ENCODE data around the gene TCTN3.

TCTN3 gene

DNA sequence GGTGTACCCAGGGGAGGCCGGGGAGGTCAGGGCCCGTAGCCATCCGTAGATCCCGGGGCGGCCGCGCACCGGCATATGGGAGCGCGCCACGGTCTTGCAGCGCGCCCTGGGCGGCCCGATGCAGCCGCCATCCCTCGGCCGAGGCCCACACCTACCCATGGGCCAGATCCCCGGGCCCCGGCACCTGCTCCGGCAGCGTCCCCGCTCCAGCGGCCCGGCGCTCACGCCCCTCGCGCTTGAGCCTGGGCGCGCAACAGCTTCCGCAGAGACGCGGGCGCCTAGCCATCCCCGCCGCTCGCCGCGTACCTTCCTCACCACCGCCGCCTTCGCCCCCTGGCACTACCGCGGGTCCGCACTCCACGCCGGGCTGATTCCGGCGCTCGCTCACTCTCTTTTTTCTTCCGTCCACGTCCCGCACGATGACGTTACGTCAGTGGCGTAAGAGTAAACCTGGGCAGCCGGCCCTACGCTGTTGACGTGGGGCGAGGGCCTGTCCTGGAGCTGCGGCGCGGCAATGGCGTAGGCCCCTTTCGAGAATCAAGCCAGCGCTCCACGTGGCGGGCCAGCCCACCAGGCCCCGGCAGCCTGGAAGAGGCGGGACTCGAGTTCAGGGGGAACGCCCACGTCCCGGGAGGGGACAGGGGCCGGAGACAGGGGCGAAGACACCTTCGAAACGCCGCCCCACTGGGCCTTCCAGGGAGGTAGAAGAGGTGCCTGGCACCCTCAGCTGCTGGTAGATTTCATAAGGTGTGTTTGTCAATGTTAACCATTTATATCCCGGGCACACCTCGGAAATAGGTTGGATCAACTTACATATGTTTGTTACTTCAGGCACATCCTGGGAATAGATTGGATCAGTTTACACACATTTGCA is 37.2 kb downstream of the TCTN3 start, which contains the start of gene ALDH18A1:
Gene ALDH18A1, minus strand, starts transcription at position 421 of the 874 bp plus-strand sequence. CDS start 3,334 bp downstream, outside the sequence.
- Histone ChIP-seq H3K4me2 (ENCODE audit: low read length, poor library complexity, severe bottlenecking) (peak within 1 kb of the TSS; percentile 60), H3K4me3 (ENCODE audit: insufficient read depth in 1 of 2, low read depth in 1 of 2, low read length in 2 of 2) (peak within 1 kb of the TSS; percentile 87 to 97), H2BK15ac (ENCODE audit: low read depth, poor library complexity, severe bottlenecking) (no peak within 1 kb of the TSS), H3K23ac (ENCODE audit: low read length in 2 of 2) (peak within 1 kb of the TSS in 1 of 2 experiments; percentile 79), H3K9me3 (ENCODE audit: control insufficient read depth, low read length) (no peaks in the 10 kb centered on the region), H2BK12ac (ENCODE audit: low read length in 2 of 2) (peak within 1 kb of the TSS in 1 of 2 experiments; percentile 75), H3K4me1 (ENCODE audit: control insufficient read depth, insufficient read depth, low read depth, low read length) (no peaks in the 10 kb centered on the region), H4K91ac (ENCODE audit: low read length) (peak within 1 kb of the TSS; percentile 52), H3K14ac (ENCODE audit: low read length in 2 of 2) (peak within 1 kb of the TSS in 1 of 2 experiments; percentile 96), H3K27ac (ENCODE audit: low read length, poor library complexity, severe bottlenecking) (peak within 1 kb of the TSS; percentile 5), H3K79me1 (replicated peaks; ENCODE audit: low read length, poor library complexity, severe bottlenecking) (peaks cover 6% of the 10 kb centered on the region), H3K4ac (ENCODE audit: low read depth in 1 of 2, low read length in 2 of 2) (peak within 1 kb of the TSS; percentile 24 to 67), H3K27me3 (ENCODE audit: control insufficient read depth in 1 of 2, insufficient read depth in 1 of 2, low read length in 2 of 2) (no peaks in the 10 kb centered on the region), H2AFZ (ENCODE audit: low read depth, low read length) (peak within 1 kb of the TSS; percentile 70), H3K36me3 (ENCODE audit: control insufficient read depth in 1 of 2, insufficient read depth in 2 of 2, low read depth in 1 of 2, low read length in 2 of 2) (peaks cover 10 to 17% of the 10 kb centered on the region in 2 experiments), H2BK5ac (ENCODE audit: low read depth, low read length, poor library complexity, severe bottlenecking) (peak within 1 kb of the TSS; percentile 93), H2AK5ac (ENCODE audit: low read length, severe bottlenecking) (peak within 1 kb of the TSS; percentile 86), H2BK120ac (ENCODE audit: low read depth, low read length) (no peak within 1 kb of the TSS), H3K9ac (ENCODE audit: low read length) (peak within 1 kb of the TSS; percentile 88), H4K8ac (ENCODE audit: low read length) (peak within 1 kb of the TSS; percentile 66), H3K18ac (ENCODE audit: low read depth in 1 of 2, low read length in 2 of 2) (peak within 1 kb of the TSS; percentile 23 to 89)
- WGBS: 1% methylated on average over 82 of the region's 83 CpGs
- peak; percentile 92 for DNase-seq

DNA sequence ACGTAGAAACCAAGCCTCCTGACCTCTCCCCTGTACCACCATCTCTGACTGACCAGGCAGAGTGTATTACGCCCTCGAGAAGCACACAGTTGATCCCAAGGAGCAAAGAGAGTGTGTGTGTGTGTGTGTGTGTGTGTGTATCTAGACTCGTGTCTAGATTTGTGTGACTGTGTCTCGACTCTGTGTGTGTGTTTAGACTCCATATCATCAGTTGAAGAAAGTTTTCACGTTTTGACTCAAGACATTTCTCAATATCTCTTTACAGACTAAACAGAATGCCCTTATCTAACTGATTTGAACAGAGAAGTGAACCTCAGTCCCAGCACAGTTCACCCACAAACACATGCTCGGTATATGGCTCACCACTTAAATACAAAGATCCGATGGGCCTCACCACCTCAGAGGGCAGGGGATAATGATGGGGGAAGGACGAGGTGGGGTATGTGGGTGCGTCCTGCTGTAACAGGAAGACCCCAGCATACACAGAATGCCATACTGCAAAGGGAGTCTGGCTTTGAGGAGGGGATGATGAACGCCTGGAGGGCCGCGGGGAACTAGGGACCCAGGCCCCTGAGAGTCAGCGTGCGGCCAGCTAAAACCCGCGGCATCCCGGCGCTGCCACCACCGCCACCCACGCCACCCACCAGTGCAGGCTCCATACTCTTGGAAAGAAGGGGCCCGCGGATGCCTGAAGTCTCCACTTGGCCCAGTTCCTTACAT is 38.0 kb downstream of the TCTN3 start:
- DNase-seq: peak; percentile 66
- peak overlapping the region; percentile 52 for H4K91ac ChIP-seq (ENCODE audit: low read length)
- H3K27me3 ChIP-seq (ENCODE audit: control insufficient read depth in 1 of 2, insufficient read depth in 1 of 2, low read length in 2 of 2): no peaks in the 10 kb centered on the region
- peak overlapping the region in 1 of 2 experiments; percentile 96 for H3K14ac ChIP-seq (ENCODE audit: low read length in 2 of 2)
- H2BK5ac ChIP-seq (ENCODE audit: low read depth, low read length, poor library complexity, severe bottlenecking): no peak overlapping the region
- H4K8ac ChIP-seq (ENCODE audit: low read length): peak overlapping the region; percentile 66
- peak overlapping the region in 1 of 2 experiments; percentile 75 for H2BK12ac ChIP-seq (ENCODE audit: low read length in 2 of 2)
- peaks cover 6% of the 10 kb centered on the region for H3K79me1 ChIP-seq (replicated peaks; ENCODE audit: low read length, poor library complexity, severe bottlenecking)
- H3K4me3 ChIP-seq (ENCODE audit: insufficient read depth in 1 of 2, low read depth in 1 of 2, low read length in 2 of 2): peak overlapping the region; percentile 87 to 97
- no peak overlapping the region for H3K27ac ChIP-seq (ENCODE audit: low read length, poor library complexity, severe bottlenecking)
- H3K4me1 ChIP-seq (ENCODE audit: control insufficient read depth, insufficient read depth, low read depth, low read length): no peaks in the 10 kb centered on the region
- H3K4me2 ChIP-seq (ENCODE audit: low read length, poor library complexity, severe bottlenecking): peak overlapping the region; percentile 47
- H3K9ac ChIP-seq (ENCODE audit: low read length): peak overlapping the region; percentile 88
- no peaks in the 10 kb centered on the region for H3K9me3 ChIP-seq (ENCODE audit: control insufficient read depth, low read length)
- no peak overlapping the region for H2AK5ac ChIP-seq (ENCODE audit: low read length, severe bottlenecking)
- no peak overlapping the region for H2BK15ac ChIP-seq (ENCODE audit: low read depth, poor library complexity, severe bottlenecking)
- no peak overlapping the region for H2BK120ac ChIP-seq (ENCODE audit: low read depth, low read length)
- peak overlapping the region in 1 of 2 experiments; percentile 45 for H3K4ac ChIP-seq (ENCODE audit: low read depth in 1 of 2, low read length in 2 of 2)
- WGBS: 8% methylated on average over 12 of the region's 23 CpGs
- peak overlapping the region; percentile 48 for H2AFZ ChIP-seq (ENCODE audit: low read depth, low read length)
- H3K18ac ChIP-seq (ENCODE audit: low read depth in 1 of 2, low read length in 2 of 2): peak overlapping the region; percentile 12 to 89
- H3K36me3 ChIP-seq (ENCODE audit: control insufficient read depth in 1 of 2, insufficient read depth in 2 of 2, low read depth in 1 of 2, low read length in 2 of 2): peaks cover 15 to 24% of the 10 kb centered on the region in 2 experiments
- peak overlapping the region in 1 of 2 experiments; percentile 77 for H3K23ac ChIP-seq (ENCODE audit: low read length in 2 of 2)

GRCh38 chr10:95653895-95654294 is 39.8 kb downstream of the TCTN3 start:
- H3K4me1 ChIP-seq (ENCODE audit: control insufficient read depth, insufficient read depth, low read depth, low read length): no peaks in the 10 kb centered on the region
- no peak overlapping the region for H3K9ac ChIP-seq (ENCODE audit: low read length)
- no peak overlapping the region for H2AFZ ChIP-seq (ENCODE audit: low read depth, low read length)

More at GRCh38 chr10:95653895-95654294, 39.8 kb downstream of the TCTN3 start:
- no peak for DNase-seq
- Histone ChIP-seq H2BK15ac (ENCODE audit: low read depth, poor library complexity, severe bottlenecking) (no peak overlapping the region), H2BK12ac (ENCODE audit: low read length in 2 of 2) (no peak overlapping the region), H3K27ac (ENCODE audit: low read length, poor library complexity, severe bottlenecking) (no peak overlapping the region), H4K8ac (ENCODE audit: low read length) (no peak overlapping the region), H2AK5ac (ENCODE audit: low read length, severe bottlenecking) (no peak overlapping the region), H3K4me2 (ENCODE audit: low read length, poor library complexity, severe bottlenecking) (no peak overlapping the region), H3K27me3 (ENCODE audit: control insufficient read depth in 1 of 2, insufficient read depth in 1 of 2, low read length in 2 of 2) (no peaks in the 10 kb centered on the region), H2BK120ac (ENCODE audit: low read depth, low read length) (no peak overlapping the region), H3K36me3 (ENCODE audit: control insufficient read depth in 1 of 2, insufficient read depth in 2 of 2, low read depth in 1 of 2, low read length in 2 of 2) (peaks cover 26 to 39% of the 10 kb centered on the region in 2 experiments), H3K9me3 (ENCODE audit: control insufficient read depth, low read length) (no peaks in the 10 kb centered on the region), H3K79me1 (replicated peaks; ENCODE audit: low read length, poor library complexity, severe bottlenecking) (peaks cover 10% of the 10 kb centered on the region), H3K4me3 (ENCODE audit: insufficient read depth in 1 of 2, low read depth in 1 of 2, low read length in 2 of 2) (no peak overlapping the region), H3K14ac (ENCODE audit: low read length in 2 of 2) (no peak overlapping the region), H3K4ac (ENCODE audit: low read depth in 1 of 2, low read length in 2 of 2) (no peak overlapping the region), H3K18ac (ENCODE audit: low read depth in 1 of 2, low read length in 2 of 2) (no peak overlapping the region), H4K91ac (ENCODE audit: low read length) (no peak overlapping the region), H3K23ac (ENCODE audit: low read length in 2 of 2) (no peak overlapping the region), H2BK5ac (ENCODE audit: low read depth, low read length, poor library complexity, severe bottlenecking) (no peak overlapping the region)
- 100% methylated on average over 5 of the region's 5 CpGs for WGBS

All from mesenchymal stem cell (in vitro differentiated cells and primary cell).